PC-3 (cell line): ENCODE results near the gene EXOC7.

Experiments used
- EZH2 ChIP-seq: fragments of 300-600 bp; sonication (generic); IDR thresholded peaks from one replicate; pipeline ENCODE4 v1.6.1; 2017; ENCODE audit warnings: antibody characterized with exemption, mild to moderate bottlenecking, low read length; ENCODE audit not compliant: unreplicated experiment
- TF ChIP-seq, protein P1 (sequence below): fragments of 300-600 bp; sonication (generic); conservative IDR thresholded peaks from 2 replicates; pipeline ENCODE4 v1.5.1; 2017; ENCODE audit warnings: antibody characterized with exemption, low read depth, mild to moderate bottlenecking, low read length

DNA sequence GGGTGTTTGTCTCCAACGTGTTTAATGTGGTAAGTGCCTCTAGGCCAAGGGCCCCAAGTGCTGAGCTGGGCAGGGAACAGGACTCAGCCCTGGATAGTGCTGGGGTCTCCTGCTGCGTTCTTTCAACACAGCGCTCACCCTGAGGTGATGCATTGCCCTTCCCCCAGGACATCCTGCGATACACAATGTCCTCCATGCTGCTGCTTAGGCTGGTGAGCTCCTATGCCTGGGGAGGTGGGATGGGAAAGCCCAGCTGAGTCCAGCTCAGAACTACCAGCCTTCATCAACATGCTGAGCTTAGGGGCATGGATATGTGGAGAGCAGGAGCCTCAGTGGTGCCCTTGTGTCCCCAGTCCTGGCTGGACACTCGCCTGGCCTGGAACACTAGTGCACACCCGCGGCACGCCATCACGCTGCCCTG lies 24.0 kb downstream of the EXOC7 start:
- TF ChIP-seq, protein P1, sequence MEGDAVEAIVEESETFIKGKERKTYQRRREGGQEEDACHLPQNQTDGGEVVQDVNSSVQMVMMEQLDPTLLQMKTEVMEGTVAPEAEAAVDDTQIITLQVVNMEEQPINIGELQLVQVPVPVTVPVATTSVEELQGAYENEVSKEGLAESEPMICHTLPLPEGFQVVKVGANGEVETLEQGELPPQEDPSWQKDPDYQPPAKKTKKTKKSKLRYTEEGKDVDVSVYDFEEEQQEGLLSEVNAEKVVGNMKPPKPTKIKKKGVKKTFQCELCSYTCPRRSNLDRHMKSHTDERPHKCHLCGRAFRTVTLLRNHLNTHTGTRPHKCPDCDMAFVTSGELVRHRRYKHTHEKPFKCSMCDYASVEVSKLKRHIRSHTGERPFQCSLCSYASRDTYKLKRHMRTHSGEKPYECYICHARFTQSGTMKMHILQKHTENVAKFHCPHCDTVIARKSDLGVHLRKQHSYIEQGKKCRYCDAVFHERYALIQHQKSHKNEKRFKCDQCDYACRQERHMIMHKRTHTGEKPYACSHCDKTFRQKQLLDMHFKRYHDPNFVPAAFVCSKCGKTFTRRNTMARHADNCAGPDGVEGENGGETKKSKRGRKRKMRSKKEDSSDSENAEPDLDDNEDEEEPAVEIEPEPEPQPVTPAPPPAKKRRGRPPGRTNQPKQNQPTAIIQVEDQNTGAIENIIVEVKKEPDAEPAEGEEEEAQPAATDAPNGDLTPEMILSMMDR: no peak
- TF ChIP-seq EZH2: no peak
